A549 (cell line): ENCODE results near the gene TCAP. TPM values are rescaled to one million over a fixed set of nuclear protein-coding genes. Genes with fewer than 3 reads are reported as not detected.

Source experiments
- ATAC-seq, 2 experiments: fragments of 200-7000 bp in 1 of 2; fragments of >200 bp in 1 of 2; cut with Nextera tagmentation in 1 of 2; cut with Tn5 transposase in 1 of 2; 3 replicates each; pipeline versions ENCODE4 v1.8.0 to v1.9.1; 2018 to 2020; ENCODE audit warnings: mild to moderate bottlenecking in 1 of 2, moderate library complexity in 1 of 2
- CTCF ChIA-PET: fragments of 300-600 bp; sonication (Branson Sonifier 250); formaldehyde crosslinking; extraction: SDS; loops from one replicate; lab custom pipeline; 2021; ENCODE audit warnings: antibody characterized with exemption, inconsistent platforms; lab: Yijun Ruan, JAX
- POLR2A ChIA-PET: fragments of 350-600 bp; formaldehyde crosslinking; extraction: SDS; loops from one replicate; lab custom pipeline; 2021; ENCODE audit warnings: antibody characterized with exemption, inconsistent platforms; lab: Yijun Ruan, JAX
- DNase-seq, 2 experiments: peaks; one replicate each; pipeline versions ENCODE4 v3.0.0 to v3.0.0-alpha.2; 2011 to 2016; ENCODE audit warnings: low read depth in 1 of 2, low spot score in 1 of 2
- FAIRE-seq: peaks from 2 replicates; lab custom pipeline; 2011; peaks lifted over from hg19 to GRCh38; lab: Jason Lieb, UNC
- H3K27ac ChIP-seq, 2 experiments: fragments of >200 bp; sonication (Bioruptor Twin); formaldehyde crosslinking; 3 replicates each; pipeline ENCODE4 v1.5.1; 2016 to 2017
- H3K4me1 ChIP-seq: fragments of >200 bp; sonication (Bioruptor Twin); formaldehyde crosslinking; 3 replicates; pipeline ENCODE4 v1.6.1; 2016
- H3K4me2 ChIP-seq: fragments of >200 bp; sonication (Bioruptor Twin); formaldehyde crosslinking; 3 replicates; pipeline ENCODE4 v1.6.1; 2016
- H3K4me3 ChIP-seq: fragments of >200 bp; sonication (Bioruptor Twin); formaldehyde crosslinking; 3 replicates; pipeline ENCODE4 v1.5.1; 2016
- H3K9me3 ChIP-seq: fragments of >200 bp; sonication (Bioruptor Twin); formaldehyde crosslinking; 3 replicates; pipeline ENCODE4 v1.6.1; 2016
- E2F6 ChIP-seq: IDR thresholded peaks from 2 replicates; pipeline ENCODE4 v1.6.1; 2012; ENCODE audit warnings: low read depth, borderline replicate concordance
- FOSL2 ChIP-seq, 2 experiments: fragments of 450-650 bp in 1 of 2; fragments of >200 bp in 1 of 2; sonication (Bioruptor Twin) in 1 of 2; formaldehyde crosslinking; IDR thresholded peaks; 2 replicates each; pipeline versions ENCODE4 v1.5.0 to v1.6.1; 2016 to 2020; ENCODE audit warnings: mild to moderate bottlenecking in 1 of 2, moderate library complexity in 1 of 2
- FOXS1 ChIP-seq: fragments of 250-450 bp; sonication (Bioruptor Pico); IDR thresholded peaks from 2 replicates; pipeline ENCODE4 v1.5.0; 2020; ENCODE audit warnings: mild to moderate bottlenecking, moderate library complexity
- HDAC2 ChIP-seq: fragments of 200-600 bp; sonication (generic); IDR thresholded peaks from 2 replicates; pipeline ENCODE4 v1.6.1; 2016
- HOXA7 ChIP-seq: fragments of 250-450 bp; sonication (Bioruptor Pico); IDR thresholded peaks from 2 replicates; pipeline ENCODE4 v1.5.0; 2020; ENCODE audit warnings: mild to moderate bottlenecking, moderate library complexity
- HOXB13 ChIP-seq: fragments of 250-450 bp; sonication (Bioruptor Pico); IDR thresholded peaks from 2 replicates; pipeline ENCODE4 v1.5.0; 2020; ENCODE audit warnings: low read depth, mild to moderate bottlenecking, moderate library complexity
- HOXB5 ChIP-seq: fragments of 250-450 bp; sonication (Bioruptor Pico); IDR thresholded peaks from 2 replicates; pipeline ENCODE4 v1.5.0; 2020; ENCODE audit warnings: mild to moderate bottlenecking, moderate library complexity
- KDM1A ChIP-seq: fragments of 200-600 bp; sonication (generic); IDR thresholded peaks from 2 replicates; pipeline ENCODE4 v1.6.1; 2016; ENCODE audit warnings: low read depth, mild to moderate bottlenecking
- MAFK ChIP-seq: fragments of 450-650 bp; IDR thresholded peaks from 2 replicates; pipeline ENCODE4 v1.6.1; 2014; ENCODE audit not compliant: partially characterized antibody
- MAZ ChIP-seq: fragments of 150-350 bp; IDR thresholded peaks from 2 replicates; pipeline ENCODE4 v1.6.1; 2014; ENCODE audit warnings: antibody characterized with exemption, low read depth, low read length, borderline replicate concordance
- NFE2L2 ChIP-seq: fragments of 150-350 bp; conservative IDR thresholded peaks from 2 replicates; pipeline ENCODE4 v1.6.1; 2014; ENCODE audit warnings: low read length
- NPAS2 ChIP-seq: fragments of 250-450 bp; sonication (Bioruptor Pico); IDR thresholded peaks from 2 replicates; pipeline ENCODE4 v1.8.0; 2022; ENCODE audit warnings: mild to moderate bottlenecking, moderate library complexity, borderline replicate concordance
- RNF2 ChIP-seq: fragments of 200-600 bp; sonication (generic); IDR thresholded peaks from 2 replicates; pipeline ENCODE4 v1.6.1; 2016; ENCODE audit warnings: low read depth, mild to moderate bottlenecking, antibody characterized with exemption, moderate library complexity, borderline replicate concordance
- SMC3 ChIP-seq: fragments of >200 bp; sonication (Bioruptor Twin); formaldehyde crosslinking; IDR thresholded peaks from 3 replicates; pipeline ENCODE4 v1.6.1; 2018; ENCODE audit warnings: inconsistent platforms
- ZFP36 ChIP-seq: fragments of 450-650 bp; IDR thresholded peaks from 2 replicates; pipeline ENCODE4 v1.6.1; 2014; ENCODE audit warnings: borderline replicate concordance; ENCODE audit not compliant: partially characterized antibody
- ZNF302 ChIP-seq: fragments of 250-450 bp; sonication (Bioruptor Pico); IDR thresholded peaks from 2 replicates; pipeline ENCODE4 v1.9.0; 2021; ENCODE audit warnings: inconsistent platforms, mild to moderate bottlenecking, moderate library complexity
- ZSCAN20 ChIP-seq: fragments of 250-450 bp; sonication (Bioruptor Pico); IDR thresholded peaks from 2 replicates; pipeline ENCODE4 v1.8.0; 2022; ENCODE audit warnings: mild to moderate bottlenecking, moderate library complexity
- WGBS: methylation state at CpG from one replicate; pipeline ENCODE4 v1.1.6; 2017; ENCODE audit errors: missing lambda C conversion rate; 5-methylcytosine and 5-hydroxymethylcytosine counted together
- polyA plus RNA-seq, 4 experiments: library from polyadenylated mRNA; depleted of rRNA in 3 of 4; stranded (reverse); fragments of >200 nt; fragmentation: RNase III in 1 of 4; extraction: RNeasy Plus Mini Kit Qiagen cat#74134 plus additional on column Dnase treatment in 1 of 4; gene quantifications; 2 replicates in 3 of 4; 3 replicates in 1 of 4; pipeline ENCODE4 v1.2.3, GENCODE V29; 2011 to 2017
- TF ChIP-seq, protein P1 (sequence below): IDR thresholded peaks from 2 replicates; pipeline ENCODE4 v1.6.1; 2012

The TCAP gene
- polyA plus RNA-seq, 2 of the 4 experiments (the other 2 are of a cell fraction) = 0.41 to 1.2 TPM

GRCh38 chr17:39642291-39643074 is 22.7 kb upstream of the TCAP start:
- ATAC-seq (no peak), FAIRE-seq (no peak), DNase-seq (no peak)
- ChIA-PET POLR2A (interaction anchor here (0.6 kb wide), 1 partner anchor 45 kb away, joined by 3 read pairs; no protein-coding TSS in a partner anchor), CTCF (interaction anchor here (1.2 to 58.8 kb wide), 4 partner anchors 8 to 111 kb away, joined by 5 to 1581 read pairs (median 1486); partner anchors contain the start of genes ERBB2, NEUROD2, PGAP3 and PNMT)
- no peak for TF ChIP-seq HOXB13 (CRISPR knock-in tag)
- TF ChIP-seq KDM1A = peak; percentile 45; the same call in 1 of the 2 replicates
- no peak for TF ChIP-seq ZFP36
- Histone ChIP-seq H3K27ac (no peak overlapping the region), H3K4me3 (no peak overlapping the region), H3K4me1 (peaks cover 26% of the 10 kb centered on the region), H3K9me3 (no peaks in the 10 kb centered on the region), H3K4me2 (no peak overlapping the region)
- 88% methylated on average over 9 of the region's 9 CpGs for WGBS

GRCh38 chr17:39643271-39643670 is 21.9 kb upstream of the TCAP start:
- TF ChIP-seq FOSL2 (IDR thresholded peaks at IDR 0.05) (no peak), FOSL2 (CRISPR knock-in tag; IDR thresholded peaks at IDR 0.05) (peak; percentile 28; the same call in 1 of the 2 replicates), RNF2 (no peak), HOXA7 (CRISPR knock-in tag) (no peak), FOXS1 (CRISPR knock-in tag) (no peak), SMC3 (no peak)
- TF ChIP-seq, protein P1, sequence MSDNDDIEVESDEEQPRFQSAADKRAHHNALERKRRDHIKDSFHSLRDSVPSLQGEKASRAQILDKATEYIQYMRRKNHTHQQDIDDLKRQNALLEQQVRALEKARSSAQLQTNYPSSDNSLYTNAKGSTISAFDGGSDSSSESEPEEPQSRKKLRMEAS = no peak
- TF ChIP-seq, all 56 proteins: peak for 1
- peak; percentile 32 to 46; a peak in 4 of 6 replicates for ATAC-seq
- DNase-seq = no peak
- 71% methylated on average over 4 of the region's 4 CpGs for WGBS
- Histone ChIP-seq H3K4me2 (0 out of 3 replicates have a peak overlapping the region, but pooled peaks have one; percentile 25), H3K4me1 (peaks cover 20% of the 10 kb centered on the region), H3K9me3 (no peaks in the 10 kb centered on the region), H3K27ac (no peak overlapping the region), H3K4me3 (no peak overlapping the region)
- ChIA-PET POLR2A (interaction anchor here (0.6 kb wide), 3 partner anchors 44 to 242 kb away, joined by 3 read pairs; partner anchors contain the start of genes FBXL20 and MED1), CTCF (interaction anchor here (1.2 to 58.8 kb wide), 5 partner anchors 9 to 110 kb away, joined by 3 to 1581 read pairs (median 1391); partner anchors contain the start of genes ERBB2, NEUROD2, PGAP3 and PNMT)
- no peak for FAIRE-seq

DNA sequence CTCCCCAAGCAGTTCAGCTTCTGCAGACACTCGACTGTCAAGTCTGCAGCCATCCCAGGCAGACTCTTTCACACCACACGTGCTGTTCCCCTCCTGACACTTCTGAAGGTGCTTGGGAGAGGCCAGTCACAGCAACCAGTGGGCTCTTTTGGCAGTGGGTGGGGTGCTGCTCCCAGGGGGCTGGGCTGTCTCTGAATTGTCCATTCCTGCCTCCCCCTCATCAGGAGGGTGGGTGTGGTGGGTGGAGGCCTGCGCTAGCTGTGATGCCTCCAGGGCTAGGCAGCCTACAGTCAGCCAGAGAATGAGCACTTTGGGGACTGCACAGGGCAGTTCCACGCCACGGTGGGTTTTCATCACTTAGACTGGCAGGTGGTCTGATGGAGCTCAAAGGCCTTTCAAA is 17.9 kb upstream of the TCAP start:
- no peak for FAIRE-seq
- ChIA-PET CTCF (interaction anchor here (1.0 to 48.4 kb wide), 4 partner anchors 30 to 106 kb away, joined by 3 to 1581 read pairs (median 697); partner anchors contain the start of genes ERBB2, MIEN1, NEUROD2 and PGAP3), POLR2A (no interaction called here)
- no peak overlapping the region for H3K27ac ChIP-seq
- TF ChIP-seq FOSL2 (IDR thresholded peaks at IDR 0.05) = no peak
- TF ChIP-seq FOSL2 (CRISPR knock-in tag; IDR thresholded peaks at IDR 0.05) = no peak
- TF ChIP-seq MAFK = no peak
- no peak for TF ChIP-seq ZNF302
- TF ChIP-seq HDAC2 = no peak
- TF ChIP-seq HOXB5 (CRISPR knock-in tag) = no peak
- no peak for TF ChIP-seq ZSCAN20 (CRISPR knock-in tag)
- no peak for TF ChIP-seq NPAS2
- no peak for TF ChIP-seq E2F6
- TF ChIP-seq NFE2L2 = no peak
- TF ChIP-seq MAZ = no peak
- WGBS = 91% methylated on average over 5 of the region's 5 CpGs
- ATAC-seq = no peak
- H3K9me3 ChIP-seq = no peaks in the 10 kb centered on the region
- H3K4me2 ChIP-seq = no peak overlapping the region
- no peak for DNase-seq
- peaks cover 7% of the 10 kb centered on the region; the same call in 2 of the 3 replicates for H3K4me1 ChIP-seq
- H3K4me3 ChIP-seq = no peak overlapping the region
